ENCODE results near the gene NOX5.

GRCh38 chr15:68972201-68973065, 42.1 kb upstream of the NOX5 start:
- TF ChIP-seq, protein P1, sequence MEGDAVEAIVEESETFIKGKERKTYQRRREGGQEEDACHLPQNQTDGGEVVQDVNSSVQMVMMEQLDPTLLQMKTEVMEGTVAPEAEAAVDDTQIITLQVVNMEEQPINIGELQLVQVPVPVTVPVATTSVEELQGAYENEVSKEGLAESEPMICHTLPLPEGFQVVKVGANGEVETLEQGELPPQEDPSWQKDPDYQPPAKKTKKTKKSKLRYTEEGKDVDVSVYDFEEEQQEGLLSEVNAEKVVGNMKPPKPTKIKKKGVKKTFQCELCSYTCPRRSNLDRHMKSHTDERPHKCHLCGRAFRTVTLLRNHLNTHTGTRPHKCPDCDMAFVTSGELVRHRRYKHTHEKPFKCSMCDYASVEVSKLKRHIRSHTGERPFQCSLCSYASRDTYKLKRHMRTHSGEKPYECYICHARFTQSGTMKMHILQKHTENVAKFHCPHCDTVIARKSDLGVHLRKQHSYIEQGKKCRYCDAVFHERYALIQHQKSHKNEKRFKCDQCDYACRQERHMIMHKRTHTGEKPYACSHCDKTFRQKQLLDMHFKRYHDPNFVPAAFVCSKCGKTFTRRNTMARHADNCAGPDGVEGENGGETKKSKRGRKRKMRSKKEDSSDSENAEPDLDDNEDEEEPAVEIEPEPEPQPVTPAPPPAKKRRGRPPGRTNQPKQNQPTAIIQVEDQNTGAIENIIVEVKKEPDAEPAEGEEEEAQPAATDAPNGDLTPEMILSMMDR (IDR thresholded peaks at IDR 0.05), result no peak
- TF ChIP-seq POLR2A (IDR thresholded peaks at IDR 0.05; ENCODE audit: low read length) (no peak), RCOR1 (IDR thresholded peaks at IDR 0.05; ENCODE audit: low read depth, low read length) (no peak), CEBPB (IDR thresholded peaks at IDR 0.05) (no peak), ZFP36 (IDR thresholded peaks at IDR 0.05; ENCODE audit: borderline replicate concordance, partially characterized antibody) (no peak), HOXA7 (CRISPR knock-in tag; IDR thresholded peaks at IDR 0.05) (no peak), SREBF2 (IDR thresholded peaks at IDR 0.05) (no peak), SMC3 (IDR thresholded peaks at IDR 0.05) (no peak), USF2 (IDR thresholded peaks at IDR 0.05) (no peak), MAX (IDR thresholded peaks at IDR 0.05) (no peak), RAD21 (conservative IDR thresholded peaks at IDR 0.05 in 1 of 2, IDR thresholded peaks at IDR 0.05 in 1 of 2) (no peak)
- TF ChIP-seq, protein P2, sequence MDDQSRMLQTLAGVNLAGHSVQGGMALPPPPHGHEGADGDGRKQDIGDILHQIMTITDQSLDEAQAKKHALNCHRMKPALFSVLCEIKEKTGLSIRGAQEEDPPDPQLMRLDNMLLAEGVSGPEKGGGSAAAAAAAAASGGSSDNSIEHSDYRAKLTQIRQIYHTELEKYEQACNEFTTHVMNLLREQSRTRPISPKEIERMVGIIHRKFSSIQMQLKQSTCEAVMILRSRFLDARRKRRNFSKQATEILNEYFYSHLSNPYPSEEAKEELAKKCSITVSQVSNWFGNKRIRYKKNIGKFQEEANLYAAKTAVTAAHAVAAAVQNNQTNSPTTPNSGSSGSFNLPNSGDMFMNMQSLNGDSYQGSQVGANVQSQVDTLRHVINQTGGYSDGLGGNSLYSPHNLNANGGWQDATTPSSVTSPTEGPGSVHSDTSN (IDR thresholded peaks at IDR 0.05), result no peak

Measured in A549 (cell line).